Ovary (tissue), 9 donors: ENCODE results near the gene SMG6. TPM values are rescaled to one million over a fixed set of nuclear protein-coding genes. Genes with fewer than 3 reads are reported as not detected.

Experiments used
- DNase-seq, 5 donors: peaks; one replicate each; pipeline ENCODE4 v3.0.0-alpha.2; 2019 to 2020
- H3K27ac ChIP-seq, 2 donors: fragments of 200-600 bp; one replicate each; pipeline versions ENCODE4 v1.5.1 to v1.8.0; 2019 to 2022
- H3K27me3 ChIP-seq: fragments of 200-600 bp; one replicate; pipeline ENCODE4 v1.8.0; 2022
- H3K36me3 ChIP-seq: fragments of 200-600 bp; sonication (generic); one replicate; pipeline ENCODE4 v1.5.1; 2019
- H3K4me1 ChIP-seq: one replicate; pipeline ENCODE4 v1.8.1; 2013; ENCODE audit warnings: mild to moderate bottlenecking, moderate library complexity; ENCODE audit not compliant: insufficient read depth
- H3K4me3 ChIP-seq: fragments of 200-600 bp; sonication (generic); one replicate; pipeline ENCODE4 v1.5.1; 2017
- H3K9me3 ChIP-seq, 2 donors: fragments of 200-600 bp in 1 of 2; sonication (generic) in 1 of 2; one replicate each; pipeline versions ENCODE4 v1.5.1 to v1.8.1; 2013 to 2019; ENCODE audit warnings: mild to moderate bottlenecking in 1 of 2, moderate library complexity in 1 of 2
- EP300 ChIP-seq: sonication (generic); formaldehyde crosslinking; IDR thresholded peaks from one replicate; pipeline ENCODE4 v1.6.1; 2017; ENCODE audit warnings: antibody characterized with exemption
- POLR2A ChIP-seq: fragments of 450-650 bp; IDR thresholded peaks from one replicate; pipeline ENCODE4 v1.6.1; 2017; ENCODE audit warnings: antibody characterized with exemption, mild to moderate bottlenecking, moderate library complexity
- WGBS, 3 donors: extraction: QIAGEN DNeasy Blood & Tissue Kit in 1 of 3; methylation state at CpG; one replicate each; pipeline versions ENCODE4 v1.1.5 to v1.1.7; 2013 to 2017; 5-methylcytosine and 5-hydroxymethylcytosine counted together
- intact Hi-C, 4 donors: fragments of 100-400 bp; cut with DNase I; formaldehyde crosslinking; loops; one replicate each; pipeline versions ENCODE4 v1.11.0 to v1.15.1; 2022 to 2023
- polyA plus RNA-seq, 2 donors: library from polyadenylated mRNA; stranded (reverse); fragments of 200-250 nt in 1 of 2; fragments of 350-450 nt in 1 of 2; fragmentation: Illumina TruSeq in 1 of 2; extraction: RNeasy Lipid Tissue Mini Kit (QIAGEN cat#74804) in 1 of 2; gene quantifications; one replicate each; pipeline ENCODE4 v1.2.3, GENCODE V29; 2013 to 2014
- total RNA-seq, 7 donors: library from RNA; depleted of rRNA in 2 of 7; stranded (reverse); fragments of >200 nt in 2 of 7; fragmentation: NEBNext Ultra II Directional in 3 of 7; extraction: Animal tissue kit (Norgen Biotek cat#: 25700) in 3 of 7; gene quantifications; one replicate each; pipeline versions ENCODE4 v1.1.0 to v1.2.4, GENCODE V29; 2016 to 2023
- TF ChIP-seq, protein P1 (sequence below), 3 donors: fragments of 450-650 bp in 2 of 3; fragments of 200-600 bp in 1 of 3; IDR thresholded peaks; one replicate each; pipeline versions ENCODE4 v1.5.1 to v1.8.0; 2016 to 2022; ENCODE audit warnings: antibody characterized with exemption in 3 of 3, mild to moderate bottlenecking in 1 of 3
- donor health status: DM: no; HTN: no; CAD: no; lungs with moderate emphysema.
- donor health status: DM: no; HTN: no; CAD: no.
- donor health status: Bipolar disorder and iron deficiency.
- donor health status: DM: yes; HTN: yes; CAD: no.
- donor health status: DM: no; HTN: no; CAD: no.
- donor health status: DM: yes; HTN: yes; CAD: no.

Gene SMG6
- total and polyA plus RNA-seq, 9 donors, result 33.8 to 66.0 (median 51.0) TPM

DNA sequence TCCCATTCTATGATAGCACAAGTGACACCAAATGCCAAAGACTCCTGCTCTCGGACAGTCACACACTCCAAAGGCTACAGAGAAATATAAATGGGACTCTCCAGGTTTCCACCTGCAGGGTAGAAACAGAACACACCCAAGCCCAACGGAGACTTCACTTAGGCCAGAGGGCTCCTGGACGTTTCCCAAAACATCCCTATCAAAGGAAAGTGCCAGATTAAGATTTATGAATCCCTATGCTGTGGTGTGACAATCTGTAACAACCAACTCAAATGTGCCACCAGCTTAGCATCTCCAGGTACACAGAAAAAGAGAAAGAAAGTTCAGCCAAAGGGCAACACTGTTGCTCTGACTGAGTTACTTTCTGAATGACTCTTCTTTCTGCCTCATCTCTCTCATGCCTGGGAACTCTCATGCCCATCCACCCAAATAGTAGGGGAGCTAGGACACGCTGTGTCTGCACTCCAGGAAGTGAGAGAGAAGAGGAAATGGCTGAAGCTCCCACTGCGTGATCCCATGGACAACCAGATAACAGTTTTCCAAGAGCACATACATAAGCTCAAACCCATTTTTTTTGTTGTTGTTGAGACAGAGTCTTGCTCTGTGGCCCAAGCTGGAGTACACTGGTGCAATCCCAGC, 49.7 kb downstream of the SMG6 start:
- whole genome bisulfite sequencing, 3 donors, result 77 to 81% (median 79%) methylated on average over 5 of the region's 5 CpGs
- Histone ChIP-seq H3K27me3 (no peaks in the 10 kb centered on the region), H3K27ac (no peak overlapping the region), H3K4me3 (no peak overlapping the region), H3K36me3 (no peaks in the 10 kb centered on the region), H3K4me1 (no peaks in the 10 kb centered on the region), H3K9me3 (no peaks in the 10 kb centered on the region)
- intact Hi-C loops, result no loop called here
- DNase-seq, result no peak
- TF ChIP-seq POLR2A, result no peak
- TF ChIP-seq, protein P1, sequence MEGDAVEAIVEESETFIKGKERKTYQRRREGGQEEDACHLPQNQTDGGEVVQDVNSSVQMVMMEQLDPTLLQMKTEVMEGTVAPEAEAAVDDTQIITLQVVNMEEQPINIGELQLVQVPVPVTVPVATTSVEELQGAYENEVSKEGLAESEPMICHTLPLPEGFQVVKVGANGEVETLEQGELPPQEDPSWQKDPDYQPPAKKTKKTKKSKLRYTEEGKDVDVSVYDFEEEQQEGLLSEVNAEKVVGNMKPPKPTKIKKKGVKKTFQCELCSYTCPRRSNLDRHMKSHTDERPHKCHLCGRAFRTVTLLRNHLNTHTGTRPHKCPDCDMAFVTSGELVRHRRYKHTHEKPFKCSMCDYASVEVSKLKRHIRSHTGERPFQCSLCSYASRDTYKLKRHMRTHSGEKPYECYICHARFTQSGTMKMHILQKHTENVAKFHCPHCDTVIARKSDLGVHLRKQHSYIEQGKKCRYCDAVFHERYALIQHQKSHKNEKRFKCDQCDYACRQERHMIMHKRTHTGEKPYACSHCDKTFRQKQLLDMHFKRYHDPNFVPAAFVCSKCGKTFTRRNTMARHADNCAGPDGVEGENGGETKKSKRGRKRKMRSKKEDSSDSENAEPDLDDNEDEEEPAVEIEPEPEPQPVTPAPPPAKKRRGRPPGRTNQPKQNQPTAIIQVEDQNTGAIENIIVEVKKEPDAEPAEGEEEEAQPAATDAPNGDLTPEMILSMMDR (IDR thresholded peaks at IDR 0.05), result no peak
- TF ChIP-seq EP300, result no peak

DNA sequence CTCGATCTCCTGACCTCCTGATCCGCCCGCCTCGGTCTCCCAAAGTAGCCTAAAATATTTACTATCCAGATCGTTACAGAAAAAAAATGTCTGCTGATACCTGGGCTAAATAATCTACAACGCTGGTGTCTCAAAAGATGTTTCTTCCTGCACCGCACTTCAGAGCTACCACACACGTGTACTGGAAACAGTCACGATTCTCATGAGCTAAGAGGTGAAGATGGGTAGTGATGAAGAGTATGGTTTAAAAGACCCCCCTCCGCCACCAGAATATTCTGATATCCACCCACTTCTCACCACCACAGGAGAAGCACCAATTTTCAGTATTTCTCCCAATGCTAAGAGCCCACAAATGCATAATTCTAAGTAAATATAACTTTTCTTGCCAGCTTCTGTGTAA, 50.2 kb downstream of the SMG6 start:
- intact Hi-C loops, result no loop called here
- TF ChIP-seq, protein P1 (IDR thresholded peaks at IDR 0.05), result no peak
- TF ChIP-seq POLR2A (no peak), EP300 (no peak)
- no peaks in the 10 kb centered on the region for H3K36me3 ChIP-seq
- WGBS, 3 donors, result 90 to 92% (median 91%) methylated on average over 10 of the region's 10 CpGs
- no peak overlapping the region for H3K27ac ChIP-seq
- H3K4me3 ChIP-seq, result no peak overlapping the region
- no peaks in the 10 kb centered on the region for H3K4me1 ChIP-seq
- H3K27me3 ChIP-seq, result no peaks in the 10 kb centered on the region
- DNase-seq, result no peak
- H3K9me3 ChIP-seq, result no peaks in the 10 kb centered on the region

DNA sequence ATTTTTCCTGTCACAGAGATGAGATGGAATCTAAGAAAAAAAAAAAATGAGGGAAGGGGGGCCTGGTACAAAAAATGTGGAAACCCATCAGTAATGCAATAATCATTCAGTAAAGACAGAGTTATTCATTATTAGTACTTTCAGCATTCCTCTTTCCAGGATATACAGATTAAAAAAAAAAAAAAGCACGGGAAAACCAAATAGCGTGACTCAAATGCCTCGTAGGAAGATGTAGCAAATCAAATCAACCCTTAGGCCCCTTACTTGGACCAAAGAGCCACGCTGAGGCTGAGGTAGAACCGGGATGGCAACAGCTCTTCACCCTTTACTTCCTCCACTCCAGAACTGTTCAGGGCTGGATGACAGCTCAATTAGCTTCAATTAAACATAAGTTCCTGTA, 52.5 kb downstream of the SMG6 start:
- intact Hi-C loops, result no loop called here
- TF ChIP-seq POLR2A (no peak), EP300 (no peak)
- TF ChIP-seq, protein P1 (IDR thresholded peaks at IDR 0.05), result no peak
- Histone ChIP-seq H3K4me3 (no peak overlapping the region), H3K27me3 (no peaks in the 10 kb centered on the region), H3K36me3 (no peaks in the 10 kb centered on the region), H3K27ac (no peak overlapping the region), H3K4me1 (peaks cover 1% of the 10 kb centered on the region), H3K9me3 (no peaks in the 10 kb centered on the region)
- no peak for DNase-seq
- 76 to 85% (median 84%) methylated on average over 5 of the region's 5 CpGs for WGBS, 3 donors

DNA sequence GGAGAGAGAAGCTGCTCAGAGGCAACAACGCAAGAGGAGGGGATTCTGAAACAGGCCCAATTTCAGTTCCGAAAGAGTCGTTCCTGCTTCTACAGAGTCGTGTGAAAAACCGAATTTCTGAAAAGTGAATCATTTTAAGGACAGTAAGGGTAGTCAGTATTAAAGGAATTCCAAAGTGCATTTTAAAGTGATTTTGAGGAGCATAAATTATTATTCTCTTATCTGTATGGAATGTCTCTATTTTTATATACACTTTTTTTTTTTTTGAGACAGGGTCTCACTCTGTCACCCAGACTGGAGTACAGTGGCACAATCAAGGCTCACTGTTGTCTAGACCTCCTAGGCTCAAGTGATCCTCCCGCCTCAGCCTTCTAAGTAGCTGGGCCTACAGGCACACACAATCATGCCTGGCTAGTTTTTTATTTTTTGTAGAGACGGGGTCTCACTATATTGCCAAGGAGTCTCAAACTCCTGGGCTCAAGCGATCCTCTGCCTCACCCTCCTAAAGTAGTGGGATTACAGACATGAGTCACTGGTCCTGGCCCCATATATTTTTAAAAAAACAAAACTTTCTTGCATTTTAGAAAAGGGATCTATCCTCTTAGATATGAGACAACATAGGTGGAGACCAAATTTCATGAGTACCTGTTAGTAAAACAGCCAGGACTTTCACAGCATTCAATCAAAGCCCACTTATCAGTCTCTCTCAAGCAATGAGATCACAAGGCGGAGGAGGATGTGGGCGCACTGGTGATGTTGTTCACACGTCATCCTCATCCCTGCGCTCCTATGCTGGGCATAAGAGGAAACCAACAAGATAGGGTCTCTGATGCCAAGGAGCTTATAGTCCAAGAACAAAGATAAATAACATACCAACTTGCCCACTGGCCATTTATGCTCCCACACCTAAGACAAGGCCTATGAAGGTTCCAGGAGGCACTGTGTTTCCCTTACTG, 53.2 kb downstream of the SMG6 start:
- DNase-seq, result no peak
- Histone ChIP-seq H3K27ac (no peak overlapping the region), H3K27me3 (no peaks in the 10 kb centered on the region), H3K4me3 (no peak overlapping the region), H3K4me1 (peaks cover 1% of the 10 kb centered on the region), H3K36me3 (no peaks in the 10 kb centered on the region), H3K9me3 (no peaks in the 10 kb centered on the region)
- TF ChIP-seq POLR2A, result no peak
- TF ChIP-seq, protein P1 (IDR thresholded peaks at IDR 0.05), result no peak
- TF ChIP-seq EP300, result no peak
- WGBS, 3 donors, result 82 to 93% (median 86%) methylated on average over 12 of the region's 12 CpGs
- intact Hi-C loops, result no loop called here
